HG03064 (cell line): ENCODE measurements around the gene NFKB1.
"Not testable (repeated sequence)": the region's sequence is repeated elsewhere in the genome, so short reads cannot be mapped to it uniquely, and the experiment has no call there.

Experiments used
- ATAC-seq: cut with Tn5 transposase; IDR thresholded peaks from one replicate; pipeline ENCODE4 v1.9.1; 2021; ENCODE audit warnings: low read depth; ENCODE audit not compliant: unreplicated experiment

Gene NFKB1

DNA sequence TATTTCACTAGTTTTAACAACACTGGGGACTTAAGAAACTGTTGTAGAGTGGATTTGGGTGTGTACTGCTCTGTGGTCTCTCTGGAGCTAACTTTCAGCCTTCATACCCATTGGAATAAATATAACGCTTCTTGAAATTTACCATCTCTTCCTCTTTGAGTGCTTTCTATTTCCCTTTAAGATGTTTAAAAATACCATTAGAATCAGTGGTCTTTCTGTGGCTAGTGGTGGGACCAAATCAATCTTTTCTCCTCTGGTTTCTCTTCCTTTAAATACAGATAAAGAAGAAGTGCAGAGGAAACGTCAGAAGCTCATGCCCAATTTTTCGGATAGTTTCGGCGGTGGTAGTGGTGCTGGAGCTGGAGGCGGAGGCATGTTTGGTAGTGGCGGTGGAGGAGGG lies 92.0 kb downstream of the NFKB1 start:
- ATAC-seq: no peak

DNA sequence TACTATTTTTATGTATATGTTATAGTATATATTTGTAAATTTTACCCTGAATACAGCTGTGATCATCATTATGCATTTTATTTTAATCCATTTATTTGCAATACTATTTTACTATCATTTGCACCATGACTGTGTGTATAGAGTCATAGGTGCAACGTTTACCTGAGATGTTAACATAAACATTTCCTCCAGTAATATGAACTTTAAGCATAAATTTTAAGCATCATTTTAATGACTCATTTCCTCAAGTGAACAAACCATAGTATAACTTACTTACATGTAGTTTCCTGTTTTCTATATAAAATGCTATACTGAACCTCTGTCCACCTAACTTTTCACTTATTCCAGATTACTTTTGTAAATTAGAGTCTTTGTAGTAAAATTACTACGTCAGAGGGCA lies 92.8 kb downstream of the NFKB1 start:
- ATAC-seq: no peak

DNA sequence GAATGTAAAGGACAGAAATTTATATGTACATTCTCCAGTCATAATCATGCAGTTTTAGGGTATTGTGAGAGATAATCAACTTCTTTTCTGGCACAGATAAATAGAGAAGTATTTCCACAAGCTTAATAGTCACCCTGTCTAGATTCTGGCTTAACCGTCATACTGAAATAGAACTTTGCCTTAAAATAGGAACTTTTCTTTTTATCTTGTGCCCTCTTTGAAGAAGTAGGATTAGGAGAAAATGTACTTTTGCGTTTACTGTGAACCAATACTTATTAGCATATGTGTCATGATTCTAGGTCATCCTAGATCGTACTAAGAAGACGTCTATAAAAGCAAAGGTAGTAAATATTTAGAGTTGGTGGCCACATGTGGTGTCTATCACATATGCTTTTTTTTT lies 95.4 kb downstream of the NFKB1 start:
- no peak for ATAC-seq

DNA sequence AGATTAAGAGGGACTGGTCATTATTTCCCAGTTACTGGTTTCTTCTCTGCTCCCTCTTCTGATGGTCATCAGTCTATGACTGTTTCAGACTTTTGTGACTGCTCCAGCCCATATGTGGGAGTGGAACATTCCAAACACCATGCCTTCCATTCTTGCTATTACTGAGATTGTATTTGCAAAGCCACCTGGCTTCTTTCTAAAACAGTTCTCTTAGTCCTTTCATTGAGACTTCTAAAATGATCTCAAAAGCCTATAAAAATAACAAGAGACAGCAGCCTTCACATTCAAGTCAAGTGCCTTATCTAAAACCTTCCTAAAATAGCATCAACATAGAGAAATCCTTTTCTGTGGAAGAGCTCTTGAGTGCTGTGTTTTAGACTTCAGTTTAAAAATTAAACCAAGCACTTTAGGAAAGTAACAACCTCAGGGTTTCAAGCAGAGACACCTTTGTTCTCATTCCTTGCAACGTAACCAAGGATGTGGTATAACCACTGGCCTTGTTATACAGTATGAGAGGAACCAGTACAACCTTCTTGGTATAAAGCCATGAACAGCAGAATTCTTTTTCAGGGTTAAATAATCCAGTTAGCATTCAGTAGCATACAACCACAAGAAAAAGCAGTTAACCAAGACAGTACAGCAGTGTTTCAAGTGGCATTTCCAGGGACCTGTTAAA lies 97.1 kb downstream of the NFKB1 start:
- peak; percentile 88 for ATAC-seq

DNA sequence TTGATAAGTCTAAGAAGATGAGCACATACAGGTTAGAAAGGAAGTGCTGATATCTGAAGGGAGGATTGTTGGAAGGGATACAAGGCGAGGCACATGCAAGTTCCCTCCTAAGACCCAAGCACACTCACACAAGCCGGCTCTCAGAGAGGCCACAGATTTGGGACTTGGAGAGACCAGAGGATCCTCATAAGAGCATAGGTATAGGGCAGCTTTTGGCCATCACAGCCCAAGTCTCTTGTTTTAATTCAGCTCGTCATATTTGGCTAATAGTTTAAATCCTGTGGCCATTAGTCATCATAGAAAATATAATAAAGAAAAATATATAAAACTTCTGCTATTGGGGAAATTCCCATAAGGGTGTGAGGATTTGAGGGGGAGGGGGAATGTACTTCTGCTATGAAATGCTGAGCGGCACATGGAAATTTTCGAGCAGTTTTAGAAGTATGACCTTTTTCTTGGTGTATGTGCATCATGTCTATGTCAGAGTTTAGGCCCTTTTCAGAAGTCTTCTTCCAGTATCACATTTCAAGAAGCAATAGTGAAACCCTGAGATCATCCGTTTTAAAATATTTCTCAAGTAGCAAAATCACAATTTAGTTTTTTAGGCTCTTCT lies 97.7 kb downstream of the NFKB1 start:
- ATAC-seq: peak; percentile 50

DNA sequence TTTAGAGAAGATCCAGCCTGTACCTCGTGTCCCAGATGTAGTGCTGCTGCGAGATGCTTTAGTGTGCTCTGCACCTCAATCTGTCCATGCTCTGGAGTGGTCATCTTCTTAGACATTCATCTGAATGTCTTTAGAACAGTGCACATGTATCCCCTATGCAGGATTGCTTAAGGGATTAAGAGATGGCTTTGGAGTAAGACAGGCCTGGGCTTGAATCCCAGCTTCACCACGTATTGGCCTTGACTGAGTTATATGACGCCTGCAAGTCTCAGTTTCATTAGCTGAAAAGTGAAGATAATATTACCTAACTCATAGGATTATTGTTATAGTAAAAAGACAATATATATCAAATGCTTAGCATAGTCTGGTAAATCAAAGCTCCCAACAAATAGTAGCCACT lies 98.3 kb downstream of the NFKB1 start:
- no peak for ATAC-seq

DNA sequence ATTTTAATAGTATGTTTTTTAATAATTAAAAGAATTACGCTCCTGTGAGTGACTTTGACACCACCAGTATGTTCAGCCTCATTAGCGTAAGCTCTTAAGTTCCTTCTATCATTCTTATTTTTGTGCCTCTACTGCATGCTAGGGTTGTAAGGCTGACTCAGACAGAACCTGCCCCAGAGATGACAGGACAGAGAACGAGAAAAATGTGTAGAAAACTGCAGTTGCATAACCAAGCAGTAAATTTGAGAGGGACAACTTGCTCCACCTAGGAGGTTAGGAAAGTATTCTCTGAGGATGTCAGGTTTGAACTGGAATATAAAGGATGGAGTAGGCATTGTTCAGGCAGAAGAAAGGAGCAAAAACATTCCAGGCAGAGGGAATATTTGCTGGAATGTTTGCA lies 98.7 kb downstream of the NFKB1 start:
- ATAC-seq: no peak

DNA sequence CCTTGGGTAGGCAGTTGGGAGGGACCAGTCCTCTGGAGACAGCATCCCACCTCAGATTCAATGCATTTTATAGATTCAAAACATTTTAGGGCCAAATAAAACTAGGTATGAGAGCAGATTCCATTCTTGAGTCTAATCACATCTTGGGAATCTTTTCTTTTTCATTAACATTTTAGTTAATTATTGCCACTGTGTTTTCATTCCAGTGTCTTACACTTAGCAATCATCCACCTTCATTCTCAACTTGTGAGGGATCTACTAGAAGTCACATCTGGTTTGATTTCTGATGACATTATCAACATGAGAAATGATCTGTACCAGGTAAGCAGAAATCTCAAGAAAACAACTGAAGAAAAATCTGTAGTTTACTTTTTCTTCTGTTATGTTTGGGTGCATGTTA lies 99.5 kb downstream of the NFKB1 start:
- ATAC-seq: no peak

DNA sequence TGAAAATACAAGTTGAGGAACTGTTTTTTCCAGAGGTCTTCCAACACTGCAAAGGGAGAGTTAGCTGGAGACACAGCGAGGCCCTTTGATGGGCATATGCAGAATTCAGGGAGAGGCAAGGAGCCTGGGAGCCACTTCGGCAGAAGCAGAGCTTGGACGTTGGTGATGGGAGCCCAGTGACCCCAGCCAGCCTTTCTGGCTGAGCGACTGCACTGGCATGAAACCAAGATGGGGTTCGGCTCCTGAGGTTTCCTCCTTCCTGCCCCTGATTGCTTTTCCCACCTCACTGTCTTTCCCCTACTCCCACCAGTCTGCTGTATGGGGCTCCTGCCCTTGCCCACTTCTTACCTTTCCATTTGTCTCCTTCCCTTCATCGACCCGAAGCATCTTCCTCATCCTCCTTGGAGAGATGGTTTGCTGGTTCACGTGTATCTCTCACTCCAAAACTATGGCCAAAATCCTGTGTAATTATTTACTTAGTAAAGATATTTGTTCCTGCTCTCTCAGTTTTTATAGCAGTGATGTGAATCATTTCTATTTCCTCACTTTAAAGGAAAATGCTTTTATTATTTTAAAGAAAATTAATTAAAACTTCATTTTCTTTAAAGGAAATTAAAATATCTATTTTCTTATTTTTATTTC lies 100.5 kb downstream of the NFKB1 start:
- no peak for ATAC-seq

DNA sequence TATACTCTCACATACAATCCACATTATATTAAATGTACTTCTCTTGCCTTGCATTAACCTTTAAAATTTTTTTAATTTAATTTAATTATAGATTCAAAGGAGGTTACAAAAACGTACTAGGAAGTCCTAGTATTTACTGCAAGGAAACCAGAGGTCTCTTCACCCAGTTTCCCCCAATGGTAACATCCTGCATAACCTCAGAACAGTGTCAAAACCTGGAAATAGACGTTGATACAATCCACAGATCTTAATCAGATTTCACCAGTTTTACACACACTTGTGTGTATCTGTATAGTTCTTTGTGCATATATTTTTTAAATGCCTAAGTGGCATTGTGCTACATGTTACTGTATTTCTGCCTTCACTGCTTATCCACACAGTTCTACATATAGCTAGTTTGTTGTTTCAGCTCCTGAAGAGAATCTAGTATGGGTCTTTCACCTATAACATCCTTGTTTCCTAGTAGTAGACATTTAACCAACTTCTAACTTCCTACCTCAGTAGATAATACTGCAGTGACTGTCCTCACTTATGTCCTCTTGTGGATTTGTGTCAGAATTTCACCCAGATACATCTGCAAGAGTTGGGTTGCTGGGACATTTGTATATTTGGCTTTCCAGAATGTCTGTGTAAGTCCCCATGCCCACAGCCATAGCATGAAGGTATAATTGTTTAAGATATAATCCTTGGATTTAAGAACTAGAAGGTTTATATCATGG lies 103.2 kb downstream of the NFKB1 start:
- ATAC-seq: no peak

DNA sequence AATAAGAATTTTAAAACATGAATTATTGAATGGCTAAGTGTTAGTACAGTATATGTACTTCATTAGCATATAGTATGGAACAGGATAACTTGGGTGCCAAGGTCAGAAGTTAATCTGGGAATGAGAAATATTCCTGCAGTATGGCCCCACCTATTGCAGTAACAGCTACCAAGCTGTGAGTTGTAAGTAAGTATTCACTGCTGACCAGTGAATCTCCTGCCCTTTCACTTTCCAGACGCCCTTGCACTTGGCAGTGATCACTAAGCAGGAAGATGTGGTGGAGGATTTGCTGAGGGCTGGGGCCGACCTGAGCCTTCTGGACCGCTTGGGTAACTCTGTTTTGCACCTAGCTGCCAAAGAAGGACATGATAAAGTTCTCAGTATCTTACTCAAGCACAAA lies 105.1 kb downstream of the NFKB1 start:
- no peak for ATAC-seq

DNA sequence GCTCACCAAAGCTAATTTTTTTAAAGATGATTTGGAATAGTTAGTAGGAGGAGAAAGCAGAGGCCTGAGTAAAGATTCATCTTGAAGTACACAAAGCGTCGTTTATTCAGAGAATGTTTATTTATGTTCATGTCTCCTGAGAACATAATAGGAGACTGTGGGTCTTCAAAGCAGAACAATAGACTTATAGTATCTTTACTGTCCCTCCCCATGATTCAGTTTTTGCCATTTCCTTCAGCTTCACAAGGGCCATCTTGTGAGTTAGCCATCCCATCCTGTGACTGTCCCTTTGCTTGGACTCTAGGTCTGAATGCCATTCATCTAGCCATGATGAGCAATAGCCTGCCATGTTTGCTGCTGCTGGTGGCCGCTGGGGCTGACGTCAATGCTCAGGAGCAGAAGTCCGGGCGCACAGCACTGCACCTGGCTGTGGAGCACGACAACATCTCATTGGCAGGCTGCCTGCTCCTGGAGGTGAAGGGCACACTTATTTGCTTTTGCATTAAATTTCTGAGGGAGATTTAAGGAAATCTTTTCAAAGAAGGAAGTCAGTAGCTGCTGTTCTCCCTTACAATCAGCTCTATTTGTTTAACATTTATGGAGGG lies 105.8 kb downstream of the NFKB1 start:
- ATAC-seq: no peak

DNA sequence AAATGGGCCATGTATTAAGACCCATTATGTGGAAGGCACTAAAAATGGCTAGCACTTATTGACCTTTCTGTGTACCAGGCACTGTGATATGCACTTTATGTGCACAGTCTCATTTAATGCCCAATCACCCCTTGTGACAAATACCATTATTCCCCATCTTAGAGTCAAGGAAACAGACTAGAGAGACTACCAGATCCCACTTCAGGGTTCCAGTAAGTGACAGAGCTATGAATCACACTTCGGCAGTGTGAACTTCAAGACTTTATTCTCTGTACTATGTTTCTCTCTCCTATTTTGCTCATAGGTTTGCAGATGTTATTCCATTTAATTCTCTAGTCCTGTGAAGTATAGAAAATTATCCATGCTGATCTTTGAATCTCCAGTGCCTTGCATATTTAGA lies 107.0 kb downstream of the NFKB1 start:
- no peak for ATAC-seq

DNA sequence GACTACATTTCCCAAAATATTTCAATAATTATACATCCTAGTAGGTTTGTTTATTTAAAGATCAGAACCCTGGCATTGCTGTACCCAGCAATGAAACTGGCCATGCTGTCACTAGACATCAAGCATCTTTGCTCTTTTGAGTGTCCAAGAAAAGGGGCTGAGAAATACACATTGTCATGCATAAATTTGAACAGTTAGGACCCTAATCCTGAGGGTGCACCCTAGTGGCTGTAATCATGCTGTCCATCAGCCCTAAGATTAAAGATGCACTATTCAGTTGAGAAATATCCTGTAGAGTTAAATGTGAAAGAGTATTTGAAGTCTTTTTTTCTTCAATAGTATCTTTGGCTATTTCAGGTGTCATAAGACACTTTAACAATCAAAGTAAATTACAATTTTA lies 108.8 kb downstream of the NFKB1 start:
- no peak for ATAC-seq

DNA sequence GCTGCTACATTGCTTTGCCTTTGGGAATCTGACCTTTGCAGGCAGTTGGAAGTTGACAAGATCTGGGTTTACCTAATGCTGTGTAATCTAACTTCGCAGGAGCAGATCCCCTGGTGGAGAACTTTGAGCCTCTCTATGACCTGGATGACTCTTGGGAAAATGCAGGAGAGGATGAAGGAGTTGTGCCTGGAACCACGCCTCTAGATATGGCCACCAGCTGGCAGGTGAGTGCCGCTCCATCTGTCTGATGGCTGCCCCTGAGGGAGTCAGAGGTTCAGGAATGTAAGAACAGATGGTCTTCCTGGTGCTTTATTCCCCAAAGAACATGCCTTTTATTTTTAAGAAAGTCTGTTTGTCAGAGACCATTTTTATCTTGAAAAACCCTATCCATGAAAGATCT lies 109.3 kb downstream of the NFKB1 start:
- ATAC-seq: no peak

DNA sequence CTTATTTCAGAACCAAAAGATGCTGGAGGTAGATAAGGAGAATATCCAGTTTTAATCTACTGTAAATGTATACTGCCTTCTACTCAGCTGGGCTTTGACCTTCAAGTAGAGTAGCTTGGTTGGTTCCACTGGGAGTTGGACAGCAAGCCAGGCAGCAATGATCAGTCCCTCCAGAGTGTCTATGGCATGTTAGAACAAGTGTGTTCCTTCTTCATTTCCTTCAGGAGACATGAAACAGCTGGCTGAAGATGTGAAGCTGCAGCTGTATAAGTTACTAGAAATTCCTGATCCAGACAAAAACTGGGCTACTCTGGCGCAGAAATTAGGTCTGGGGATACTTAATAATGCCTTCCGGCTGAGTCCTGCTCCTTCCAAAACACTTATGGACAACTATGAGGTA lies 111.1 kb downstream of the NFKB1 start:
- ATAC-seq: no peak

DNA sequence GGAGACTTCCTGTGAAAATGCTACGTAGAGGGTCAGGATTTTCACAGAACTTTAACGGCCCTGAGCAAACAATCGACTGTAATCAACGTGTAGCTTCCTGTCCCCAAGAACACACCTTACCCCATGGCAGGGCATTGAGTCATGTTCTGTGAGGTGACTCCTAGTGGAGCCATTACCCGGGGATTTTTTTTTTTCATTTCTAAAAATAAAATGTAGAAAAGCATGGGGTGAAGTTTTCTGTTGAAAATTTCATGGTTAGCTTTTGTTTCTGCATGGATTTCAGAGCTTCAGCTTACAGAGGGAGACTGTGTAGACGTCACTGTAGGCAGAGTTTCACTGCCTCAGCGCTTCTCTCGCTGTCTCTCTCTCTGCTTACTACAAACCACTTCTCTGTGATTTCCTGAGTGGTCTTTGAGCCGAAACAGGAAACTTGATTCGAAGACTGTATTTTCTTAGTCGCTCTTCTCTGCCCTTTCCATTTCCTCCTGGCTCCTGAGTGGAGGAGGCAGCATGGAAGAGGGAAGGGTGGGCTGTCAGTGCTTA lies 111.7 kb downstream of the NFKB1 start:
- no peak for ATAC-seq

DNA sequence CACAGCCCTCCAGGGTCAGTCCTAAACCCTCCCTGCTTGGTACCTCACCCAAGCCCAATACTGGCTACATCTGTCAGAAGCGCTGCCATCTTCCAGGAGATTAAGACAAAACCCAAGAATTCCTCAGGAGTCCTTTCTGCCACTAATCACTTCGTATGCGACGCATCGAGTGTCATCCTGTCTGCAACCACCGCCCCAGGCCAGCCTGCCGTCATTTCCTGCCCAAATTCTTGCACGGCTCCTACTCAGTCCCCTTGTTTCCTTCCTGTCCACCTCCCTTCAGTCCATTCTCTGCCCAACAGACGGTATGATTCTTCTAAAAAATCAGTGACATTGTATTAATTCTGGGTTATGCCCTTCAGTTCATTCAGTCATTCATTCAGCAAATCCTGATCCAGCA lies 113.6 kb downstream of the NFKB1 start:
- no peak for ATAC-seq

DNA sequence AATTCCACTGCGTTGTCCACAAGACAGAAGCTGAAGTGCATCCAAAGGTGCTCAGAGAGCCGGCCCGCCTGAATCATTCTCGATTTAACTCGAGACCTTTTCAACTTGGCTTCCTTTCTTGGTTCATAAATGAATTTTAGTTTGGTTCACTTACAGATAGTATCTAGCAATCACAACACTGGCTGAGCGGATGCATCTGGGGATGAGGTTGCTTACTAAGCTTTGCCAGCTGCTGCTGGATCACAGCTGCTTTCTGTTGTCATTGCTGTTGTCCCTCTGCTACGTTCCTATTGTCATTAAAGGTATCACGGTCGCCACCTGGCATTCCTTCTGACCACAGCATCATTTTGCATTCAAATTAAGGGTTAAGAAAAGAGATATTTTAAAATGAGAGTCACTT lies 115.5 kb downstream of the NFKB1 start:
- no peak for ATAC-seq

DNA sequence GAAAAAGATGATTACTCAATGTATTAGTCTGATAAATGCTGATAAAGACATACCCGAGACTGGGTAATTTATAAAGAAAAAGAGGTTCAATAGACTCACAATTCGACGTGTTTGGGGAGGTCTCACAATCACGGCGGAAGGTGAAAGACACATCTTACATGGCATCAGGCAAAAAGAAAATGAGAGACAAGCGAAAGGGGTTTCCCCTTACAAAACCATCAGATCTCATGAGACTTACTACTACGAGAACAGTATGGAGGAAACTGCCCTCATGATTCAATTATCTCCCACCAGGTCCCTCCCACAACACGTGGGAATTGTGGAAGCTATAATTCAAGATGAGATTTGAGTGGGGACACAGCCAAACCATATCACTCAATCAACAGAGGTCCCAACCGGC lies 117.9 kb downstream of the NFKB1 start:
- ATAC-seq: not testable (repeated sequence)
